Activated CD4-positive, alpha-beta T cell treated with anti-CD3 and anti-CD28 coated beads for 36 hours (primary cell): Measurements from ENCODE around the gene SAMD4B. TPM values are rescaled to one million over a fixed set of nuclear protein-coding genes. Genes with fewer than 3 reads are reported as not detected.
"Not testable (repeated sequence)": the region's sequence is repeated elsewhere in the genome, so short reads cannot be mapped to it uniquely, and the experiment has no call there.

ENCODE experiments used
- ATAC-seq: fragments of 200-7000 bp; cut with Tn5 transposase; one replicate; pipeline ENCODE4 v1.10.0; 2021; ENCODE audit warnings: mild to moderate bottlenecking, moderate library complexity
- CTCF ChIA-PET: fragments of 350-600 bp; sonication (Branson Sonifier 250); formaldehyde crosslinking; loops from one replicate; lab custom pipeline; 2021; ENCODE audit warnings: antibody characterized with exemption; lab: Charles Lee
- POLR2A ChIA-PET: fragments of 350-600 bp; sonication (Branson Sonifier 250); formaldehyde crosslinking; loops from one replicate; lab custom pipeline; 2021; ENCODE audit warnings: antibody characterized with exemption, inconsistent platforms; lab: Charles Lee
- DNase-seq: peaks from one replicate; pipeline ENCODE4 v3.0.0-alpha.2; 2020
- H3K27ac Mint-ChIP-seq: one replicate; pipeline ENCODE4 v1.8.0; 2021; ENCODE audit warnings: mixed read lengths
- H3K27me3 Mint-ChIP-seq: one replicate; pipeline ENCODE4 v1.8.0; 2021; ENCODE audit warnings: mixed read lengths
- H3K36me3 Mint-ChIP-seq: one replicate; pipeline ENCODE4 v1.8.0; 2021; ENCODE audit warnings: low read depth, mixed read lengths
- H3K4me1 Mint-ChIP-seq: one replicate; pipeline ENCODE4 v1.8.0; 2021; ENCODE audit warnings: mixed read lengths
- H3K4me3 Mint-ChIP-seq: one replicate; pipeline ENCODE4 v1.8.0; 2021; ENCODE audit warnings: mild to moderate bottlenecking, moderate library complexity, mixed read lengths
- H3K9me3 Mint-ChIP-seq: one replicate; pipeline ENCODE4 v1.8.0; 2021; ENCODE audit warnings: low read depth, mixed read lengths
- intact Hi-C, 2 experiments: fragments of 100-400 bp; cut with DNase I in 1 of 2; cut with micrococcal nuclease in 1 of 2; formaldehyde crosslinking; loops; one replicate each; pipeline versions ENCODE4 v1.14.2 to v1.15.1; 2022 to 2024; cut with DNase I, micrococcal nuclease
- total RNA-seq, 2 experiments: library from RNA; stranded (reverse); gene quantifications; one replicate each; pipeline ENCODE4 v1.2.3, GENCODE V29; 2021

Gene SAMD4B
- total RNA-seq, 2 experiments from 2014 or later, result 45.2 to 46.9 TPM

- POLR2A ChIA-PET, result no interaction called here
- no peak for DNase-seq
- Mint-ChIP-seq H3K4me1 (no peaks in the 10 kb centered on the region), H3K27ac (no peak overlapping the region), H3K4me3 (no peak overlapping the region), H3K9me3 (no peaks in the 10 kb centered on the region), H3K27me3 (no peaks in the 10 kb centered on the region), H3K36me3 (peaks cover 37% of the 10 kb centered on the region)
- intact Hi-C loops, result no loop called here
- CTCF ChIA-PET, result no interaction called here
- no peak for ATAC-seq
Measured at GRCh38 chr19:39372941-39373340, 30.7 kb downstream of the SAMD4B start.

GRCh38 chr19:39375929-39376328, 33.7 kb downstream of the SAMD4B start:
- DNase-seq, result no peak
- Mint-ChIP-seq H3K36me3 (peaks cover 31% of the 10 kb centered on the region), H3K4me3 (no peak overlapping the region), H3K27me3 (no peaks in the 10 kb centered on the region), H3K4me1 (no peaks in the 10 kb centered on the region), H3K9me3 (no peaks in the 10 kb centered on the region), H3K27ac (no peak overlapping the region)
- CTCF ChIA-PET, result interaction anchor here (1.1 kb wide), 1 partner anchor 13 kb away, joined by 3 read pairs; no protein-coding TSS in a partner anchor
- ATAC-seq, result no peak
- POLR2A ChIA-PET, result no interaction called here
- intact Hi-C loops, result no loop called here

- POLR2A ChIA-PET, result no interaction called here
- intact Hi-C loops, result no loop called here
- CTCF ChIA-PET, result no interaction called here
- no peak overlapping the region for H3K27ac Mint-ChIP-seq
- no peaks in the 10 kb centered on the region for H3K9me3 Mint-ChIP-seq
- ATAC-seq (no peak), DNase-seq (no peak)
- H3K27me3 Mint-ChIP-seq, result no peaks in the 10 kb centered on the region
- H3K4me3 Mint-ChIP-seq, result no peak overlapping the region
- H3K4me1 Mint-ChIP-seq, result no peaks in the 10 kb centered on the region
- H3K36me3 Mint-ChIP-seq, result peaks cover 34% of the 10 kb centered on the region
Measured at GRCh38 chr19:39377373-39378362, 35.4 kb downstream of the SAMD4B start.

GRCh38 chr19:39379366-39379765, 37.1 kb downstream of the SAMD4B start:
- H3K27me3 Mint-ChIP-seq, H3K27ac Mint-ChIP-seq, DNase-seq, intact Hi-C loops, CTCF ChIA-PET, H3K4me1 Mint-ChIP-seq, H3K9me3 Mint-ChIP-seq, POLR2A ChIA-PET, H3K4me3 Mint-ChIP-seq, ATAC-seq: not testable (repeated sequence)
- H3K36me3 Mint-ChIP-seq, result peaks cover 32% of the 10 kb centered on the region

GRCh38 chr19:39379865-39380396, 37.7 kb downstream of the SAMD4B start:
- no peak for DNase-seq
- Mint-ChIP-seq H3K4me1 (no peaks in the 10 kb centered on the region), H3K4me3 (no peak overlapping the region), H3K9me3 (no peaks in the 10 kb centered on the region), H3K27me3 (no peaks in the 10 kb centered on the region), H3K36me3 (peaks cover 32% of the 10 kb centered on the region), H3K27ac (no peak overlapping the region)
- ChIA-PET CTCF (no interaction called here), POLR2A (no interaction called here)
- intact Hi-C loops, result no loop called here
- no peak for ATAC-seq

- CTCF ChIA-PET, result no interaction called here
- Mint-ChIP-seq H3K4me1 (no peaks in the 10 kb centered on the region), H3K9me3 (no peaks in the 10 kb centered on the region), H3K4me3 (no peak overlapping the region), H3K27ac (peak overlapping the region; percentile 7), H3K36me3 (peaks cover 34% of the 10 kb centered on the region), H3K27me3 (no peaks in the 10 kb centered on the region)
- POLR2A ChIA-PET, result no interaction called here
- no peak for ATAC-seq
- intact Hi-C loops, result no loop called here
- no peak for DNase-seq
Measured at GRCh38 chr19:39380521-39381502, 38.6 kb downstream of the SAMD4B start.

- ChIA-PET POLR2A (interaction anchor here (0.7 kb wide), 1 partner anchor 9 kb away, joined by 4 read pairs; the partner anchor contains the start of genes MED29 and PAF1), CTCF (interaction anchor here (0.5 to 1.1 kb wide), 3 partner anchors 16 to 131 kb away, joined by 3 read pairs; no protein-coding TSS in a partner anchor)
- no peaks in the 10 kb centered on the region for H3K27me3 Mint-ChIP-seq
- DNase-seq, result no peak
- H3K36me3 Mint-ChIP-seq, result peaks cover 37% of the 10 kb centered on the region
- no peak overlapping the region for H3K4me3 Mint-ChIP-seq
- H3K9me3 Mint-ChIP-seq, result no peaks in the 10 kb centered on the region
- no peaks in the 10 kb centered on the region for H3K4me1 Mint-ChIP-seq
- no peak overlapping the region for H3K27ac Mint-ChIP-seq
- intact Hi-C loops, result no loop called here
- no peak for ATAC-seq
Measured at GRCh38 chr19:39381910-39382611, 39.8 kb downstream of the SAMD4B start.

GRCh38 chr19:39382991-39383828, 41.0 kb downstream of the SAMD4B start:
- intact Hi-C loops, result no loop called here
- Mint-ChIP-seq H3K27me3 (no peaks in the 10 kb centered on the region), H3K4me3 (no peak overlapping the region), H3K9me3 (no peaks in the 10 kb centered on the region), H3K4me1 (no peaks in the 10 kb centered on the region), H3K27ac (no peak overlapping the region), H3K36me3 (peaks cover 34% of the 10 kb centered on the region)
- DNase-seq (no peak), ATAC-seq (no peak)
- ChIA-PET POLR2A (interaction anchor here (0.7 kb wide), 1 partner anchor 8 kb away, joined by 4 read pairs; the partner anchor contains the start of genes MED29 and PAF1), CTCF (interaction anchor here (0.6 to 1.1 kb wide), 3 partner anchors 14 to 132 kb away, joined by 3 to 5 read pairs (median 3); no protein-coding TSS in a partner anchor)

- H3K27me3 Mint-ChIP-seq, result no peaks in the 10 kb centered on the region
- ChIA-PET CTCF (no interaction called here), POLR2A (no interaction called here)
- no peak for DNase-seq
- peaks cover 33% of the 10 kb centered on the region for H3K36me3 Mint-ChIP-seq
- H3K4me3 Mint-ChIP-seq, result no peak overlapping the region
- intact Hi-C loops, result no loop called here
- H3K4me1 Mint-ChIP-seq, result peaks cover 6% of the 10 kb centered on the region
- peak overlapping the region; percentile 22 for H3K27ac Mint-ChIP-seq
- H3K9me3 Mint-ChIP-seq, result no peaks in the 10 kb centered on the region
- no peak for ATAC-seq
Measured at GRCh38 chr19:39384839-39385568, 42.8 kb downstream of the SAMD4B start.
